Kidney epithelial cell (primary cell): Measurements from ENCODE around the gene LRRC23. TPM values are rescaled to one million over a fixed set of nuclear protein-coding genes. Genes with fewer than 3 reads are reported as not detected.

Experiments
- DNase-seq: peaks from one replicate; pipeline ENCODE4 v3.0.0-alpha.2; 2010; ENCODE audit warnings: low read depth
- H3K27me3 ChIP-seq: 2 replicates; pipeline ENCODE4 v1.6.0; 2011; ENCODE audit warnings: low read length; ENCODE audit not compliant: control insufficient read depth, insufficient read depth
- H3K36me3 ChIP-seq: 2 replicates; pipeline ENCODE4 v1.5.1; 2011; ENCODE audit warnings: low read length; ENCODE audit not compliant: control insufficient read depth, insufficient read depth
- H3K4me3 ChIP-seq: 2 replicates; pipeline ENCODE4 v1.5.1; 2011; ENCODE audit warnings: low read depth, mild to moderate bottlenecking, control low read depth, low read length
- CTCF ChIP-seq: IDR thresholded peaks from 2 replicates; pipeline ENCODE4 v1.5.1; 2011; ENCODE audit warnings: mild to moderate bottlenecking, moderate library complexity, low read length, control low read depth, inconsistent platforms; ENCODE audit not compliant: insufficient read depth, poor library complexity, severe bottlenecking
- total RNA-seq: library from RNA; depleted of rRNA; stranded (reverse); fragments of >200 nt; gene quantifications from 2 replicates; pipeline ENCODE4 v1.2.3, GENCODE V29; 2015

LRRC23 gene
- total RNA-seq, 1 donor from 2014 or later, result 11.6 TPM

- Histone ChIP-seq H3K4me3 (no peak overlapping the region), H3K36me3 (peaks cover 3% of the 10 kb centered on the region), H3K27me3 (no peaks in the 10 kb centered on the region)
- no peak for DNase-seq
- no peak for TF ChIP-seq CTCF
Observed at GRCh38 chr12:6941782-6942181, 37.2 kb downstream of the LRRC23 start.

GRCh38 chr12:6942331-6942665 lies 37.7 kb downstream of the LRRC23 start:
- Histone ChIP-seq H3K36me3 (peaks cover 3% of the 10 kb centered on the region), H3K4me3 (no peak overlapping the region), H3K27me3 (no peaks in the 10 kb centered on the region)
- TF ChIP-seq CTCF, result no peak
- no peak for DNase-seq

GRCh38 chr12:6943389-6943721 lies 38.7 kb downstream of the LRRC23 start:
- H3K4me3 ChIP-seq, result no peak overlapping the region
- peak; percentile 70 for DNase-seq
- TF ChIP-seq CTCF, result no peak
- H3K36me3 ChIP-seq, result peaks cover 3% of the 10 kb centered on the region
- no peaks in the 10 kb centered on the region for H3K27me3 ChIP-seq

GRCh38 chr12:6943722-6944380 lies 39.2 kb downstream of the LRRC23 start, which contains the start of the genes C12orf57 and RNU7-1:
C12orf57 (plus strand) TSS chr12:6944022; CDS start chr12:6944122, 100 bp downstream.
RNU7-1 (plus strand) TSS chr12:6943816.
- H3K27me3 ChIP-seq, result no peaks in the 10 kb centered on the region
- DNase-seq, result peak; percentile 81
- peaks cover 3% of the 10 kb centered on the region for H3K36me3 ChIP-seq
- peak within 1 kb of the TSS; percentile 65 for H3K4me3 ChIP-seq
- no peak for TF ChIP-seq CTCF

GRCh38 chr12:6944381-6945186 lies 40.0 kb downstream of the LRRC23 start:
- Histone ChIP-seq H3K27me3 (no peaks in the 10 kb centered on the region), H3K4me3 (peak overlapping the region; percentile 65), H3K36me3 (peaks cover 1% of the 10 kb centered on the region)
- TF ChIP-seq CTCF, result peak; percentile 91
- peak; percentile 61 for DNase-seq
